OCI-LY3 (cell line): ENCODE measurements around the gene SERINC5.

Source experiments
- EZH2phosphoT487 ChIP-seq: fragments of 200-600 bp; shearing (Covaris generic); IDR thresholded peaks from 2 replicates; pipeline ENCODE4 v1.6.1; 2018; ENCODE audit warnings: antibody characterized with exemption, mixed run types, low read depth
- TF ChIP-seq, protein P1 (sequence below): fragments of 200-600, 300-600 bp; sonication (generic); IDR thresholded peaks from 2 replicates; pipeline ENCODE4 v1.5.1; 2014; ENCODE audit warnings: antibody characterized with exemption, low read length, low read depth

DNA sequence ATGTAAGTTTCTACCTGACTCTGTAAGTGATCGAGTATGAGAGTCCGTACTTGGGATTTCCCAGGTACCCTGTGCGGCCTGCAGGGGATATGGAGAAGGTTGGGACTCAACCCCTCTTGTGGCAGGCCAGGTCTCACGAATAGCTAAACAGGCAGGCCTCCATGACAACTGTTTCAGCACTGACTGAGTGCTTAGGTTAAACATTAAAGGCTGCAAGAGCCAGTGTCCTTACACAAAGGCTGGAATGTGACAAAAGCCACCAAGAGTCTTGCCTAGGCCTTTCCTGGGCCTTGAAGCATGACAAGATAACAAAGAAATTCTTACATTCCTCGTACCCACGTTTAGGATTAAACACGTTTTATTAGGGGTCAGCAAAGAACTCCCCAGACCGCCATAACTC lies 162.1 kb downstream of the SERINC5 start:
- TF ChIP-seq, protein P1, sequence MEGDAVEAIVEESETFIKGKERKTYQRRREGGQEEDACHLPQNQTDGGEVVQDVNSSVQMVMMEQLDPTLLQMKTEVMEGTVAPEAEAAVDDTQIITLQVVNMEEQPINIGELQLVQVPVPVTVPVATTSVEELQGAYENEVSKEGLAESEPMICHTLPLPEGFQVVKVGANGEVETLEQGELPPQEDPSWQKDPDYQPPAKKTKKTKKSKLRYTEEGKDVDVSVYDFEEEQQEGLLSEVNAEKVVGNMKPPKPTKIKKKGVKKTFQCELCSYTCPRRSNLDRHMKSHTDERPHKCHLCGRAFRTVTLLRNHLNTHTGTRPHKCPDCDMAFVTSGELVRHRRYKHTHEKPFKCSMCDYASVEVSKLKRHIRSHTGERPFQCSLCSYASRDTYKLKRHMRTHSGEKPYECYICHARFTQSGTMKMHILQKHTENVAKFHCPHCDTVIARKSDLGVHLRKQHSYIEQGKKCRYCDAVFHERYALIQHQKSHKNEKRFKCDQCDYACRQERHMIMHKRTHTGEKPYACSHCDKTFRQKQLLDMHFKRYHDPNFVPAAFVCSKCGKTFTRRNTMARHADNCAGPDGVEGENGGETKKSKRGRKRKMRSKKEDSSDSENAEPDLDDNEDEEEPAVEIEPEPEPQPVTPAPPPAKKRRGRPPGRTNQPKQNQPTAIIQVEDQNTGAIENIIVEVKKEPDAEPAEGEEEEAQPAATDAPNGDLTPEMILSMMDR = no peak
- TF ChIP-seq EZH2phosphoT487 = no peak
